Measurements from ENCODE around the gene CRYBB1.

The CRYBB1 gene

GRCh38 chr22:26617271-26618199, at the start of gene CRYBB1:
Gene CRYBB1, minus strand, starts transcription at chr22:26618027. Its CDS starts 1,708 bp downstream, at chr22:26616319.
- no peak for DNase-seq (ENCODE audit: low read depth)

- DNase-seq (ENCODE audit: low read depth) = no peak
These were observed 49.3 kb upstream of the CRYBB1 start for GRCh38 chr22:26667140-26667539.

GRCh38 chr22:26665813-26666231, 48.0 kb upstream of the CRYBB1 start:
- DNase-seq (ENCODE audit: low read depth) = no peak

GRCh38 chr22:26663374-26663923, 45.6 kb upstream of the CRYBB1 start:
- DNase-seq (ENCODE audit: low read depth) = no peak

- no peak for DNase-seq (ENCODE audit: low read depth)
These were observed 44.3 kb upstream of the CRYBB1 start for GRCh38 chr22:26662160-26662559.

- DNase-seq (ENCODE audit: low read depth) = no peak
These were observed 43.2 kb upstream of the CRYBB1 start for GRCh38 chr22:26660961-26661578.

- DNase-seq (ENCODE audit: low read depth) = no peak
These were observed 42.5 kb upstream of the CRYBB1 start for GRCh38 chr22:26660356-26660755.

GRCh38 chr22:26658671-26659478, 41.0 kb upstream of the CRYBB1 start:
- peak; percentile 42 for DNase-seq (ENCODE audit: low read depth)

GRCh38 chr22:26658161-26658560, 40.3 kb upstream of the CRYBB1 start:
- DNase-seq (ENCODE audit: low read depth) = no peak

GRCh38 chr22:26656891-26657851, 39.3 kb upstream of the CRYBB1 start, which contains the start of gene MIAT:
Gene MIAT, plus strand, starts transcription at chr22:26657588.
- no peak for DNase-seq (ENCODE audit: low read depth)

- no peak for DNase-seq (ENCODE audit: low read depth)
These were observed 34.0 kb upstream of the CRYBB1 start for GRCh38 chr22:26651815-26652214.

- no peak for DNase-seq (ENCODE audit: low read depth)
These were observed 33.0 kb upstream of the CRYBB1 start for GRCh38 chr22:26650722-26651421.

- no peak for DNase-seq (ENCODE audit: low read depth)
These were observed 30.9 kb upstream of the CRYBB1 start for GRCh38 chr22:26648528-26649388.

GRCh38 chr22:26648011-26648497, 30.2 kb upstream of the CRYBB1 start:
- DNase-seq (ENCODE audit: low read depth) = no peak

GRCh38 chr22:26646158-26646557, 28.3 kb upstream of the CRYBB1 start:
- no peak for DNase-seq (ENCODE audit: low read depth)

- no peak for DNase-seq (ENCODE audit: low read depth)
These were observed 25.7 kb upstream of the CRYBB1 start for GRCh38 chr22:26643418-26644100.

- DNase-seq (ENCODE audit: low read depth) = peak; percentile 50
These were observed 24.9 kb upstream of the CRYBB1 start for GRCh38 chr22:26642465-26643417.

All from stimulated activated CD8-positive, alpha-beta memory T cell treated with anti-CD3 and anti-CD28 coated beads, Interleukin-15, amount 100 ng/mL, for 24 hours (primary cell).